Stimulated activated CD8-positive, alpha-beta memory T cell treated with anti-CD3 and anti-CD28 coated beads, Interleukin-12 subunit alpha, Interleukin-12 subunit beta, amount 100 ng/mL, for 1 hour (primary cell): ENCODE results near the gene TRIM16.
A peak's percentile ranks its signal among the peaks of the same experiment; 100 is the strongest.
"Not testable (repeated sequence)": the region's sequence is repeated elsewhere in the genome, so short reads cannot be mapped to it uniquely, and the experiment has no call there.

Source experiments
- DNase-seq: peaks from one replicate; pipeline ENCODE4 v3.0.0-alpha.2; 2020; ENCODE audit warnings: low read depth

TRIM16 gene

DNA sequence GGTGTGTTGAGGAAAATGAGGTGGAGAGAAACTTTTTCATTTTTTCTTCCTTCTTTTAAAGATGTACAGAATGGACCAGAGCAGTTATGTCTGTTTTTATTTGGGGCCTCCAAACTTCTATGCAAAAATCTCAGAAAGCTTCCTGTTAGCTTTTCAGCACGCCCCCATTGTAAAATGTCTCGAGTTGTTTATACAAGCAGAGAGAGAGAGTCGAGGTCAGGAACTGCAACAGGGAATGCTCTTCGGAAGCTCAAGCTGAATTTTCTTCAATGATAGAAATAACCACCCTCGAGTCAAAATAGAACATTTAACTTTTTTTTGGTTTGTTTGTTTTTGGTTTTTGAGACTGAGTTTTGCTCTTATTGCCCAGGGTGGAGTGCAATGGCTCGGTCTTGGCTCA, 68.3 kb downstream of the TRIM16 start:
- DNase-seq, result not testable (repeated sequence)

DNA sequence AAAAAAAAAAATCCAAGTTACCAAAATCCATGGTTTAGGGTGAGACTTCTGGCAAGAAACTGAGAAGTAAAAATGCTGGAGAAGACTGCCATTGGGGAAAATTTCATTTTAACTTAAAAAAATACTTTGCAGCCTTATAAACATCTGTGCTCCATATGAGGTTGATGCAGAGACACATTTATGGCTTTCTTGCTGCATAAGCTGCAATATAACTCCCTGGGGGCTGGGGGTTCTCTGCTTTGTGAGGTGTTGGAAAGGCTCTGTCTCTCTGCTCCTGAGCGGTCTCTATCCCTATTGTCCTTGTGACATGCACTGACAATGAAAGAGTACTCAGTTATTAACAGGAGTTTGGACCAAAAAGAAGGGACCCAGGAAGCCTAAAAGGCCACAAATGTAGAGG, 71.0 kb downstream of the TRIM16 start:
- not testable (repeated sequence) for DNase-seq

DNA sequence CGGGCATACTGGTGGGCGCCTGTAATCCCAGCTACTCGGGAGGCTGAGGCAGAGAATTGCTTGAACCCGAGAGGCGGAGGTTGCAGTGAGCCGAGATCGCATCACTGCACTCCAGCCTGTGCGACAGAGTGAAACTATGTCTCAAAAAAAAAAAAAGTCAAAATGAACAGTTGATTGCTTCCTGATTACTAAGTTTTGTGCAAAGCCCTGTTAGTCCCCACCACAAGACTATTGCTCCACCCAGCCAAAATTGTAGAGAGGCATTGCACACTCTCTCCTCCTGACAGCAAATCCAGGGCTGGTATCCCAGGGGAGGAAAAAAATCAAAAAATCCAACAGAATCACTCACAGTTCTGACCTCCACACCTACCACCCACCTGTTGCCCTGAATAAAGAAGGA, 91.2 kb downstream of the TRIM16 start:
- DNase-seq, result not testable (repeated sequence)

DNA sequence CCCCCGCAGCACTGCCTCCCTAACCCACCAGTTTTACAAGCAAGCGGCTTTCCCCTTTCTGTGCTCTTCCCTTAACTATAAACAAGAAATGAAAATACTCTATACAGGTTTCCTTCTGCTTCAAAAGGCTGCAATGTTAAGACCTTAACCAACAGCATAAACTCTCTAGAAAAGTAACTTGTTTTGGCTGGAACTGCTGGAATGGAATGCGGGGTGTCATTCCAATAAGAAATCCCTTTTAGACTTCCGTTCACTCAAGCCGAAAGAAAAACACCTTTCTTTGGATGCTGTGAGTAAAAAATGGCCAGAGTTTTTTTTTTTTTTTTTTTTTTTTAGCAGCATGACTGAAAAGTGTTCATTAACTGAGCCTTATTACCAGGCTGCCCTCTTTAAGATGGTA, 92.1 kb downstream of the TRIM16 start:
- DNase-seq, result not testable (repeated sequence)

DNA sequence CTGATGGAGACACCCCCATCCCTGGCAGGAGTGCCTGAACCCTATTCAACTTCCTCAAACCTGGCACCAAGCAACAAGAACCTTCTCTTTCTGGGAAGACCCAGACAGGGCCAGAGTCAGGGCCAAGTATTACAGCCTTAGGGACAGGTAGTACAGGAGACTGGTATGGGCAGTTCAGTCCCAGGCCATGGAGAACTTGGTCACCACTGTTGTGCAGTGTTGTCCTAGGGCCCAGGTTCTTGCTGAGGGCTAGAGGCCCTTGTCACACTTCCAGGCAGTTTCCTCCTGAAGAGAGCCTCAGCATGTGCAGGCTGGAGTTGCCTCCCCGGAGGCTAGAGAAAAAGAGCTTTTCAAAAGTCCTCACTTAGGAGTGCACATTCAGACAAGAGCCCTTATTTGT, 93.3 kb downstream of the TRIM16 start:
- DNase-seq, result not testable (repeated sequence)

DNA sequence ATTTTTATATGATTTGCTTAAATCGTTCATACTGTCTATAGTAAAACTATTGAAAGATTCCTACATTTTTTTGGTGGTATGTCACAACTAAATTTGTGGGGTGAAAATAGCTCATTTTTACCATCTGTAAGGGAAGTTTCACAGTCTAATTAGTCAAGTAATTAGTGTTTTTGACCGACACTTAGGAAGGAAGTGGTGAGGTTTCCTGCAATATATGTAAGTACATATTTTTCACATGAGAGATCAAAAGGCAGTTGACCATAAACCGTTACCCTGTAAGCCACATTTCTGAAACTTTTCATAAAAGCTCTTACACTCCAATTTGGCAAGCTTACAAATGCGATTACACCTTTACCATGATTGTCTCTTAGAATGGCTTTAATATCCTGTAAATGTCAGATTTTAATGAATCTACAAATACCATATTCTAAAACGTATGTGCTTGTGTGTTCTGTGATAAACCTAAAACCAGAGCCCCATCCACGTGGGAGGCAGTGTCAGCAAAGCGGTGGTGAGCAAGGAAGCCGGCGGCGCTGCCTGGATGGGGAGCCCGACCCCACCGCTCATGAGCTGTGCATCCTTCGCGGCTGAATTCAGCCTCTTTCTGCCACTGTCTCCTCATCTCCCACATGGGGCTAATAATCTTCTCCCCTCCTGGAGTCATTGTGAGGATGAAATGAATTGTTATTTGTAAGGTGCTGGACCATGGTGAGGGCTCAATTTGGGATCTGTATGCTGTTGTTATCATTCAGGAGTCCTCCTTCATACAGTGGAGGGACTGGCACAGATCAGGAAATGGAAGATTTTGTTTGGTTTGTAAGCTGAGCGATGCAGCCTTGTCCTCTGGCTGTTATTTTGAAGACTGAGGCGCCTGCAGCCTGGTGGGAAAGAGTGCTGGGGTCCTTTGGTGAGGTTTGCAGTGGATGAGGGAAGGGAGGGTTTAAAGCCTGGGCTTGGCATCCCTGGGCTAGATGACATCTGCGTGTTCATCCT, 94.3 kb downstream of the TRIM16 start:
- DNase-seq, result peak; percentile 2

DNA sequence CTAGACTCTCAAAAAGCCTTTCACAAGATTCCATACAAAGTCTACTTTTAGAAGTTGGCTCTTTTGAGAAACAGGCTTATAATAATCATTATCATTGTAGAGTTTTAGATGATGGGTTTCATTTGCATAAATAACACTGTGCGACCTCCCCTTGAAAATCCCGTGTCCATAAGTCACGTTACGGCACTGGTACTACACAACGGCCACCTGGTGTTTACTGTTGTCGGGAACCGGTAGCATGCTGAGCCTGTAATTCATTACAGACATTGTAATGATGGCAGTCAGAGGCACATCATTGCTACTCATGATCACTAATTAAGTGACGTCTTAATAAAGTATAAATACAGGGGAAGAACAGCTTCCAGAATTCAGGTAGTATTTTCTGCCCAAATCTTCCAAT, 96.1 kb downstream of the TRIM16 start:
- DNase-seq, result not testable (repeated sequence)

DNA sequence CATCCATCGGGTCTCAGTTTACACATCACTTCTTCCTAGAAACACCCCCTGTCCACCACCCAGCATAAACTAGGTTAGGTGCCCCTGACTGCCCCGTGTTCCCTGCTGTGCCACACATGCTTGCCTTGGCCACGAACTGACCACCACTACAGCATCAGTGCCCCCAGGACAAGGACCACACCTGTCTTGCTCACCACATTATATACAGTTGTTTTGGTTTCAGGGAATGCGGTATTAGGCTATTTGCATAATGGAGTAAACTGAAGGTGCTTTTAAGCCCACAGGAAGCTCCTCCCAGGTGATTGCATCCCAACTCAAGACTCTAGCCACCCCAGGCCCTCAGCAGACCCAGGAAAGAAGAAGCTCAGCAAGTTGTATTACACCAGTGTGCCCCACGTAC, 100.8 kb downstream of the TRIM16 start:
- not testable (repeated sequence) for DNase-seq

DNA sequence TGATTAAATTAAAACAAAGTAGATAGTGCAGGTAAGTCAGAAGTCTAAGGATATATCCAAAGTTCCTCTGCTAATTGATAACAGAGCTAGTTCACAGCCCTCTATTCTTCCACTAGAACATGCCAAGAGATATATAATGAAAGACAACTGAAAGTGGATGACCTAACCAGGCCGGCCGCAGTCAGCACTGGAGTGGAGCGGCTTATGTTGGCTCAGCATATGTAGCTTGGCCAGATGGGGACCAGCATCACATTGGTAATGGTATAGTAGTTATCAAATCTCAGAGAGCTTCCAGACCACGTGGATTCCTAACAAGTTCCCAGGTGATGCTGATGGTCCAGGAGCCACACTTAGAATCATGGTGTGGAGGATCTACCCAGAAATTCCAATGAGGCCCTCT, 102.6 kb downstream of the TRIM16 start:
- not testable (repeated sequence) for DNase-seq
